DND-41 (cell line): ENCODE results near the gene GHRL.

Source experiments
- ATAC-seq: fragments of 200-7000 bp; cut with Tn5 transposase; 3 replicates; pipeline ENCODE4 v1.9.1; 2021; ENCODE audit warnings: low read depth; ENCODE audit not compliant: insufficient read depth
- DNase-seq: peaks from one replicate; pipeline ENCODE4 v3.0.0-alpha.2; 2020
- H2AFZ ChIP-seq: 2 replicates; pipeline ENCODE4 v1.6.0; 2012; ENCODE audit warnings: low read depth, low read length
- H3K27ac ChIP-seq: 2 replicates; pipeline ENCODE4 v1.5.1; 2012; ENCODE audit warnings: low read length, inconsistent platforms
- H3K27me3 ChIP-seq: fragments of 200-600 bp; sonication (generic); 2 replicates; pipeline ENCODE4 v1.6.0; 2012; ENCODE audit warnings: low read length, mild to moderate bottlenecking, inconsistent platforms; ENCODE audit not compliant: insufficient read depth, poor library complexity
- H3K36me3 ChIP-seq: 2 replicates; pipeline ENCODE4 v1.5.1; 2012; ENCODE audit warnings: low read length, inconsistent platforms; ENCODE audit not compliant: insufficient read depth
- H3K4me1 ChIP-seq: 2 replicates; pipeline ENCODE4 v1.5.1; 2012; ENCODE audit warnings: mild to moderate bottlenecking, low read length; ENCODE audit not compliant: insufficient read depth
- H3K4me2 ChIP-seq: 2 replicates; pipeline ENCODE4 v1.6.0; 2012; ENCODE audit warnings: mild to moderate bottlenecking, moderate library complexity, low read length, inconsistent platforms; ENCODE audit not compliant: insufficient read depth
- H3K4me3 ChIP-seq, 2 experiments: fragments of 200-600 bp in 1 of 2; shearing (Covaris generic) in 1 of 2; 2 replicates each; pipeline ENCODE4 v1.5.1; 2012 to 2016; ENCODE audit warnings: inconsistent platforms in 2 of 2, low read length in 2 of 2, mild to moderate bottlenecking in 2 of 2, low read depth in 1 of 2, moderate library complexity in 1 of 2
- H3K79me2 ChIP-seq: 2 replicates; pipeline ENCODE4 v1.6.0; 2012; ENCODE audit warnings: low read length, inconsistent platforms; ENCODE audit not compliant: insufficient read depth
- H3K9ac ChIP-seq: 2 replicates; pipeline ENCODE4 v1.6.0; 2012; ENCODE audit warnings: low read depth, mild to moderate bottlenecking, inconsistent platforms, low read length, moderate library complexity
- H3K9me3 ChIP-seq: 2 replicates; pipeline ENCODE4 v1.5.1; 2012; ENCODE audit warnings: low read length, moderate library complexity, mild to moderate bottlenecking, inconsistent platforms; ENCODE audit not compliant: insufficient read depth, severe bottlenecking
- H4K20me1 ChIP-seq: 2 replicates; pipeline ENCODE4 v1.6.0; 2012; ENCODE audit warnings: low read length; ENCODE audit not compliant: insufficient read depth
- CTCF ChIP-seq: IDR thresholded peaks from 2 replicates; pipeline ENCODE4 v1.5.1; 2012; ENCODE audit warnings: borderline replicate concordance, low read length, moderate library complexity, mild to moderate bottlenecking; ENCODE audit not compliant: poor library complexity, severe bottlenecking; ENCODE audit errors: extremely low read depth
- EZH2 ChIP-seq: IDR thresholded peaks from 3 replicates; pipeline ENCODE4 v1.6.1; 2012; ENCODE audit warnings: borderline replicate concordance, low read depth, mild to moderate bottlenecking, moderate library complexity, low read length, inconsistent platforms; ENCODE audit not compliant: severe bottlenecking

GHRL gene

GRCh38 chr3:10292505-10293419 lies at the start of gene GHRL:
Gene GHRL, minus strand, starts transcription at chr3:10292947. Its CDS starts 2,767 bp downstream, at chr3:10290180.
- Histone ChIP-seq H3K4me1 (no peaks in the 10 kb centered on the region), H3K79me2 (no peaks in the 10 kb centered on the region), H4K20me1 (no peaks in the 10 kb centered on the region), H3K9ac (no peak within 1 kb of the TSS), H3K36me3 (peaks cover 22% of the 10 kb centered on the region; the same call in 1 of the 2 replicates), H3K9me3 (no peaks in the 10 kb centered on the region), H3K4me3 (no peak within 1 kb of the TSS), H3K4me2 (no peak within 1 kb of the TSS), H3K27ac (no peak within 1 kb of the TSS), H2AFZ (no peak within 1 kb of the TSS), H3K27me3 (no peaks in the 10 kb centered on the region)
- ATAC-seq (no peak), DNase-seq (no peak)
- TF ChIP-seq CTCF, result no peak
- no peak for TF ChIP-seq EZH2

- ATAC-seq, result no peak
- H3K27ac ChIP-seq, result no peak overlapping the region
- no peak overlapping the region for H3K9ac ChIP-seq
- DNase-seq, result no peak
- no peak overlapping the region for H3K4me2 ChIP-seq
- H3K9me3 ChIP-seq, result no peaks in the 10 kb centered on the region
- no peak overlapping the region for H3K4me3 ChIP-seq
- H3K27me3 ChIP-seq, result no peaks in the 10 kb centered on the region
- no peak overlapping the region for H2AFZ ChIP-seq
- H4K20me1 ChIP-seq, result no peaks in the 10 kb centered on the region; the same call in 1 of the 2 replicates
- no peaks in the 10 kb centered on the region for H3K36me3 ChIP-seq
- TF ChIP-seq CTCF (no peak), EZH2 (no peak)
- H3K79me2 ChIP-seq, result no peaks in the 10 kb centered on the region
- H3K4me1 ChIP-seq, result no peaks in the 10 kb centered on the region
Observed at GRCh38 chr3:10341901-10342398, 49.2 kb upstream of the GHRL start.

GRCh38 chr3:10340476-10340875 lies 47.7 kb upstream of the GHRL start:
- Histone ChIP-seq H3K4me2 (no peak overlapping the region), H3K9me3 (no peaks in the 10 kb centered on the region), H3K36me3 (no peaks in the 10 kb centered on the region), H3K27ac (no peak overlapping the region), H3K27me3 (no peaks in the 10 kb centered on the region), H4K20me1 (no peaks in the 10 kb centered on the region; the same call in 1 of the 2 replicates), H3K4me3 (no peak overlapping the region), H2AFZ (no peak overlapping the region), H3K4me1 (no peaks in the 10 kb centered on the region), H3K79me2 (no peaks in the 10 kb centered on the region), H3K9ac (no peak overlapping the region)
- TF ChIP-seq CTCF, result no peak
- TF ChIP-seq EZH2, result no peak
- DNase-seq (no peak), ATAC-seq (no peak)
